PC-9 (cell line): ENCODE results near the gene CDK8. TPM values are rescaled to one million over a fixed set of nuclear protein-coding genes. Genes with fewer than 3 reads are reported as not detected.

ENCODE experiments used
- Bru-seq: library from RNA; stranded (reverse); fragments of 400-500 nt; gene quantifications from one replicate; lab custom pipeline; 2021; lab: Mats Ljungman, UMichigan
- BruChase-seq, 2 experiments: library from RNA; stranded (reverse); fragments of 400-500 nt; gene quantifications; one replicate each; lab custom pipeline; 2021; lab: Mats Ljungman, UMichigan
- BruUV-seq: library from RNA; stranded (reverse); fragments of 400-500 nt; replicated peaks from 2 replicates; lab custom pipeline; 2021; lab: Mats Ljungman, UMichigan
- CTCF ChIA-PET: fragments of 300-600 bp; sonication (Branson Sonifier 250); formaldehyde crosslinking; loops from one replicate; lab custom pipeline; 2022; ENCODE audit warnings: antibody characterized with exemption; lab: Charles Lee
- POLR2A ChIA-PET: fragments of 300-600 bp; sonication (Branson Sonifier 250); formaldehyde crosslinking; loops from one replicate; lab custom pipeline; 2022; ENCODE audit warnings: antibody characterized with exemption; ENCODE audit not compliant: unreplicated experiment; lab: Charles Lee
- DNase-seq, 2 experiments: peaks; one replicate each; pipeline versions ENCODE4 v3.0.0 to v3.0.0-alpha.2; 2015 to 2022; ENCODE audit warnings: mixed read lengths in 1 of 2
- H2AFZ ChIP-seq: fragments of 200-600 bp; sonication (generic); 2 replicates; pipeline ENCODE4 v1.8.1; 2017; ENCODE audit warnings: antibody characterized with exemption
- H3F3A ChIP-seq: fragments of 200-600 bp; sonication (generic); 2 replicates; pipeline ENCODE4 v1.8.1; 2017; ENCODE audit warnings: antibody characterized with exemption, mild to moderate bottlenecking, low read depth; ENCODE audit not compliant: insufficient read depth
- H3K27ac ChIP-seq: fragments of 200-600 bp; sonication (generic); 2 replicates; pipeline ENCODE4 v1.6.1; 2016; ENCODE audit warnings: mixed run types
- H3K27me3 ChIP-seq: fragments of 200-600 bp; sonication (generic); 2 replicates; pipeline ENCODE4 v1.6.1; 2016; ENCODE audit warnings: low read depth, mixed run types; ENCODE audit not compliant: insufficient read depth
- H3K36me3 ChIP-seq: fragments of 200-600 bp; sonication (generic); 2 replicates; pipeline ENCODE4 v1.6.1; 2016; ENCODE audit warnings: low read depth, mixed run types
- H3K4me1 ChIP-seq: fragments of 200-600 bp; sonication (generic); replicated peaks from 2 replicates; pipeline ENCODE4 v1.6.1; 2016; ENCODE audit warnings: mixed run types; ENCODE audit not compliant: insufficient read depth
- H3K4me2 ChIP-seq: fragments of 200-600 bp; sonication (generic); 2 replicates; pipeline ENCODE4 v1.6.1; 2017; ENCODE audit warnings: mixed run types
- H3K4me3 ChIP-seq: fragments of 200-600 bp; sonication (generic); 2 replicates; pipeline ENCODE4 v1.6.1; 2016; ENCODE audit warnings: mixed run types
- H3K79me2 ChIP-seq: fragments of 200-600 bp; sonication (generic); 2 replicates; pipeline ENCODE4 v1.6.1; 2017; ENCODE audit warnings: low read depth, mixed run types
- H3K9me2 ChIP-seq: fragments of 200-600 bp; sonication (generic); 2 replicates; pipeline ENCODE4 v1.8.1; 2017; ENCODE audit warnings: mild to moderate bottlenecking; ENCODE audit not compliant: insufficient read depth
- H3K9me3 ChIP-seq: fragments of 200-600 bp; sonication (generic); 2 replicates; pipeline ENCODE4 v1.8.1; 2016; ENCODE audit warnings: low read depth; ENCODE audit not compliant: insufficient read depth
- H4K20me1 ChIP-seq: fragments of 200-600 bp; sonication (generic); 2 replicates; pipeline ENCODE4 v1.8.1; 2017; ENCODE audit not compliant: insufficient read depth
- CTCF ChIP-seq: fragments of 200-600 bp; sonication (generic); conservative IDR thresholded peaks from 2 replicates; pipeline ENCODE4 v1.6.1; 2017; ENCODE audit warnings: mixed run types, antibody characterized with exemption, mild to moderate bottlenecking, moderate library complexity
- EZH2 ChIP-seq: fragments of 200-600 bp; sonication (generic); IDR thresholded peaks from 2 replicates; pipeline ENCODE4 v1.8.0; 2017; ENCODE audit warnings: antibody characterized with exemption, low read depth
- intact Hi-C: fragments of 100-400 bp; cut with micrococcal nuclease; formaldehyde crosslinking; loops from one replicate; pipeline ENCODE4 v1.10.0; 2022; ENCODE audit not compliant: unreplicated experiment
- long read RNA-seq: library from polyadenylated mRNA; stranded (forward); transcript quantifications from one replicate; pipeline ENCODE4 v2.0.0, GENCODE V29; 2022
- total RNA-seq: library from RNA; stranded (reverse); gene quantifications from 2 replicates; pipeline ENCODE4 v1.2.3, GENCODE V29; 2021

The CDK8 gene
- 14.8 and 16.8 TPM in 2 replicates for total RNA-seq
- Bru-seq, nascent RNA = percentile 75 among the genes with signal in this experiment
- percentile 72 among the genes with signal in this experiment for BruChase-seq, experiment 1, labeled RNA remaining after a 2-hour chase
- percentile 63 among the genes with signal in this experiment for BruChase-seq, experiment 2, labeled RNA remaining after a 6-hour chase
- long read RNA-seq, transcript CDK8-201 (13 exons, 3,055 nt) = major isoform, 8 of 16 reads
- long read RNA-seq, partial matches to known transcripts = 6 of 16 reads
- long read RNA-seq, other reads (novel, unspliced or antisense) = 2 of 16 reads

- DNase-seq = peak; percentile 77 to 79
- peaks cover 3% of the 10 kb centered on the region for H3K27me3 ChIP-seq
- no peaks in the 10 kb centered on the region for H3K9me3 ChIP-seq
- TF ChIP-seq EZH2 (no peak), CTCF (no peak)
- CTCF ChIA-PET = no interaction called here
- peak within 1 kb of the TSS; percentile 90 for H2AFZ ChIP-seq
- intact Hi-C loops = loop anchor here (2.0 kb wide), 2 partner anchors 31 to 67 kb away; partner anchors contain the start of gene RNF6
- no TSS peak for BruUV-seq
- H3K27ac ChIP-seq = peak within 1 kb of the TSS; percentile 59
- peaks cover 45% of the 10 kb centered on the region for H3K79me2 ChIP-seq
- POLR2A ChIA-PET = interaction anchor here (0.6 kb wide), 1 partner anchor 220 kb away, joined by 3 read pairs; no protein-coding TSS in a partner anchor
- H3K4me1 ChIP-seq = peaks cover 28% of the 10 kb centered on the region
- H3K4me3 ChIP-seq = peak within 1 kb of the TSS; percentile 67
- peaks cover 17% of the 10 kb centered on the region for H4K20me1 ChIP-seq
- H3F3A ChIP-seq = no peaks in the 10 kb centered on the region
- no peaks in the 10 kb centered on the region for H3K9me2 ChIP-seq
- H3K36me3 ChIP-seq = no peaks in the 10 kb centered on the region
- peak within 1 kb of the TSS; percentile 91 for H3K4me2 ChIP-seq
These were observed at the start of gene CDK8 for GRCh38 chr13:26253787-26254582. TSS of gene CDK8 (plus strand) at chr13:26254129. CDS start at chr13:26254642, 513 bp downstream.

- H2AFZ ChIP-seq = no peak overlapping the region
- H3K9me2 ChIP-seq = no peaks in the 10 kb centered on the region
- H3K27ac ChIP-seq = no peak overlapping the region
- H3K9me3 ChIP-seq = no peaks in the 10 kb centered on the region
- no peak overlapping the region for H3K4me3 ChIP-seq
- H3K4me2 ChIP-seq = no peak overlapping the region
- intact Hi-C loops = no loop called here
- TF ChIP-seq CTCF = no peak
- no peak for TF ChIP-seq EZH2
- H3K27me3 ChIP-seq = no peaks in the 10 kb centered on the region
- no peak for DNase-seq
- CTCF ChIA-PET = no interaction called here
- no peaks in the 10 kb centered on the region for H4K20me1 ChIP-seq
- BruUV-seq = no TSS peak
- H3K36me3 ChIP-seq = peaks cover 17% of the 10 kb centered on the region; the same call in 1 of the 2 replicates
- no peaks in the 10 kb centered on the region for H3K79me2 ChIP-seq
- H3F3A ChIP-seq = no peaks in the 10 kb centered on the region
- no peaks in the 10 kb centered on the region for H3K4me1 ChIP-seq
- POLR2A ChIA-PET = no interaction called here
These were observed 45.6 kb upstream of the CDK8 start for GRCh38 chr13:26208287-26208686.

GRCh38 chr13:26213345-26213744 lies 40.6 kb upstream of the CDK8 start:
- Histone ChIP-seq H2AFZ (no peak overlapping the region), H4K20me1 (peaks cover 3% of the 10 kb centered on the region; the same call in 1 of the 2 replicates), H3K27me3 (no peaks in the 10 kb centered on the region), H3K79me2 (no peaks in the 10 kb centered on the region), H3K4me3 (no peak overlapping the region), H3F3A (no peaks in the 10 kb centered on the region), H3K36me3 (peaks cover 52% of the 10 kb centered on the region), H3K4me1 (no peaks in the 10 kb centered on the region), H3K4me2 (no peak overlapping the region), H3K9me3 (no peaks in the 10 kb centered on the region), H3K27ac (no peak overlapping the region), H3K9me2 (no peaks in the 10 kb centered on the region)
- ChIA-PET POLR2A (no interaction called here), CTCF (no interaction called here)
- intact Hi-C loops = no loop called here
- no peak for DNase-seq
- no TSS peak for BruUV-seq
- TF ChIP-seq EZH2 = no peak
- TF ChIP-seq CTCF = no peak
